Measurements from ENCODE around the gene ACKR2.

ACKR2 gene

DNA sequence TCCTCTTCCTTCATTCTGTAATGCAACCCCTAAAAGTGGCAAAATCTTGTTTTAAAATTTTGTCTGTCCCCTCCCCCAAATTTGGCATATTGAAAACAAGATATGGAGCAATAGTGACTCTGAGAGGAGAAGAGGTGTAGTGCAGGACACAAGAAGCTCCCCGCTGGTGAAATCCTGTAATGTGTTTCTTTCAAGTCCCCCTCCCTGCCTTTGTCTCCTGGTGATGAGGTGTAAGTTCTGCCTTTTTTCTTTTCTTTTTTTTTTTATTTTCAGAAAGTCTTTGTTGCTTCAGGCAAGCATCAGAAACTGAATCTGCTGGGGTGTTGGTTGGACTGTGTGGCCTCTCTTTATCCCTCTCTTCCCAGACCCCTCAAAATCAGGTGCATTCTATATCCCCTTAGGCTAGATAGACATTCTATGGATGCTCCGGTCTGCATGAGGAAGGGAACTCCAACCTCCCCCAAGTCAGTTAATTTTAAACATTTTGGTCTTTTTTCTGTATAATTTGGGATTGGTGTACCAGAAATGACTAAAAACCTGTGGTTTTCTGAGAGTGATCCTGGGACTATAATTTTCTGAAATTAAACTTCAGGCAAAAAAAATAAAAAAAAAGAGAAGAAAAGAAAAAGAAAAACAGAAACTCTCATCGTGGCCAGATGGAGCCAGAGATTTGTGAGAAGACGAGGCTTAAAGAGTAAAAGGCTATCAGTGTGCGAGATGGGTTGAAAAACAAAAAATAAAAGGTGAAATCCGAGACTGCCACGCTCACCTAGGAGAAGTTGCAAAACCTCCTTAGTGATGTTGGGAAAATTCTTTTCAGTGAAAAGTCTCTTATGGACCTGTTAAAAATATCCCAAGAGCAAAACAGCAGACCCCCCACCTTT, 21.4 kb downstream of the ACKR2 start:
- no peak for DNase-seq

DNA sequence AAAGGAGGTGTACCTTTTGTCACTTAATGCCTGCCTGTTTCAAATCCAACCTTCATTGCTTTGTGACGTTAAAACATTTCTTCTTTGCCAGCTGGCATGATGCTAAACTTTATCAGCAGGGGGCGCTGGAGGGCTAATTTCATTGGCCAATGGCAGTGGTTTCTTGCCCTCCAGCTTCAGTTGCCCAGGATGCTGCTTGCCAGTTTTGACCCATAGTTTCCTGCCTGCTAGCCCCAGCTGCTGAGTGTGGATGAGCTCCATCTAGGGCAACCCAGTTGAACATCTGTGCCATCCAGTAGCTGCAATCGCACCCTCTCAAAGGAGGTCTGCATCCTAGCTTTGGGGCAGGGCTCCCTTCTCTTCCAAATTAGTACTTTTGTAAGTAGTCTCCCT, 22.1 kb downstream of the ACKR2 start:
- DNase-seq: no peak

DNA sequence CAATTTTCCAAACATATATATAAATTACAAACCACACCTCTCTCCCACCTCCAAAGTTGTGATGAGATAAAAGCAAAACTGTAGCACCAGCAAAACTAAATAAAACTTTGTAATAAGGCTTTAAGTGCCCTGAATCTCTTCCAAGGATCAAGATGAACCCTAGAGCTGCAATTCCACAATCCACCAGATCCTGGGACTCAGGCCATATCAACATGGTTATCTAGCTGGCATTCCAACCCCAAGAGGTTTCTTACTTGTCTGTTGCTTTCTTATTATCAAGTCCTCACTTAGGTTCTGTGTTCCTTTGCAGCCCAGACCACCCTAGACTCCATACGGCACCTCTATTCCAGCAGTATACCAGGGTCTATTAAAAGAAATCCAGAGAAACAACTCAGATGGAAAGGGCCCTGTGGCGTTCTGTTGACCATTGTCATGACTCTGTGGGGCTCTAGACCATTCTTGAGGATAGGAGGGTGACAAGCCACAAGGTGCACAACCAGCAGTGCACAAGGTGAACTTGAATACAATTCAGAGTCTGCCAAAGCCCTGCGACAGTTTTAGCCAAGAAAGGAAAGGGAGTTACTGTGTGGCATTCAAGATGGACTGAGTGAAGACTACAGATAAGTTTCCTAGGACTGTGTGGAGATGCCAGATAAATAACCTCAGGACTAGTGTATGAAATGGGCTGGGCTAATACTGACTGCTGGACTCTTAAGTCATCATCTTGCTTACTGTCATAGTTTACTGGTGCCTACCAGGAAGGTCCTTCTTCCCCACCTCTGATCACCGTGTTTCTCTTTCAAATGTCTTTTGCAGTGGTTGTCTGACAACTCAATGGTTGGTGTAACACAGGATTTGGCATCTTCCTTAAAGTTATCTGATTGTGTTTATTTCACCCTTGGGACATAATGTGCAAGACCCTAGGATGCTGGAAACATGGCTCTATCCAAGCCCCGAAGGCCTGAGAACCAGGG, 27.2 kb downstream of the ACKR2 start:
- DNase-seq: no peak

DNA sequence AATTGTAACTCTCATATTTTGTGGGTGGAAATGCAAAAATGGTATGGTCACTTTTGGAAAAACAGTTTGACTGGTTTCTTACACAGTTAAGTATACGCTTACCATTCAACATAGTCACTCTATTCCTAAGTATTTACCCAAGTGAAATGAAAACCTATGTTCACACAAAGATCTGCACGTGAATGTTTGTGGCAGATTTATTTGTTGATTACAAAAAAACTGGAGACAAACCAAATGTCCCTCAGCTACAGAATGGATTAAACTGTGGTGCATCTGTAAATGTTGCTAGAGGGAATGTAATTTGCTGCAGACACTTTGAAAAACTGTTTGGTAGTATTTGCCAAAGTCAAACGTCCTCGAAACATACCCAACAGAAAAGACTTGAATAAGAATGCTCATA, 29.3 kb downstream of the ACKR2 start:
- no peak for DNase-seq

- DNase-seq: no peak
Measured at GRCh38 chr3:42839616-42840015, 30.4 kb downstream of the ACKR2 start.

DNA sequence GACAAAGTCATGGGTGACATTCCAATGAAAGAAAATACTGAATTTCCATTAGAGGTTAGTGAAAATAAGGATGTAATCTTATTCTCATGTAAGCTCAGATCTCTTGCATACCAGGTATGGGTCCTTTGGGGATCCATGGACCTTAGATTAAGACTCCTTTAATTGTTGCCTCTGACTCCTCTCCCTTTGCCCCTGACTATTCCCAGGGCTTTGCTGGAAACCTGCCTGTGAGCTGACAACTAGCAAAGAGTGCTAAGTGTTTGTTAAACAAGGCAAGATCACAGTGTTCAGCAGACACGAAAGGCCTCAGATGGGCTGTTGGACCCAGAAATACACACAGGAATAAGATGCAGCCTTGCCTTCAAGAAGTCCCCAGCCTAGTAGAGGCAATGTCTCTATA, 32.1 kb downstream of the ACKR2 start:
- no peak for DNase-seq

GRCh38 chr3:42843713-42844411, 34.6 kb downstream of the ACKR2 start:
- no peak for DNase-seq

DNA sequence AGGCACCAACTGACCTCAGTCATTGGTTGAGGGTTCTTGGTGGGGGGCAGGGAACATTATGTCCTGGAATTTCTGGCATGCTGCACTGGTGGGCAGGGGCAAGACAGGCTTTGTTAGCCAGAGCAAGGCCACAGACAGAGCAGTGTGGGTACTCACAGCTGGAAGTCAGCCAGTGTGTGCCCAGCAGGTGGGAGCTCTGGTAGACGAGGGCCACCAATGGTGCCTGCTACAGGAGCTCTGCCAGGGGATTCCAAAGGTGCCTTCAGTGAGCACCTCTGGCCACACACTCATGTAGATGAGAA, 35.1 kb downstream of the ACKR2 start:
- DNase-seq: no peak

- no peak for DNase-seq
Measured at GRCh38 chr3:42844815-42845214, 35.6 kb downstream of the ACKR2 start.

- no peak for DNase-seq
Measured at GRCh38 chr3:42846685-42847522, 37.7 kb downstream of the ACKR2 start.

GRCh38 chr3:42847731-42848130, 38.5 kb downstream of the ACKR2 start:
- no peak for DNase-seq

- no peak for DNase-seq
Measured at GRCh38 chr3:42849017-42849416, 39.8 kb downstream of the ACKR2 start.

- DNase-seq: no peak
Measured at GRCh38 chr3:42850263-42850662, 41.0 kb downstream of the ACKR2 start.

GRCh38 chr3:42851228-42851834, 42.1 kb downstream of the ACKR2 start:
- no peak for DNase-seq

GRCh38 chr3:42852441-42852840, 43.2 kb downstream of the ACKR2 start:
- DNase-seq: no peak

- no peak for DNase-seq
Measured at GRCh38 chr3:42853056-42853455, 43.8 kb downstream of the ACKR2 start.

- no peak for DNase-seq
Measured at GRCh38 chr3:42853739-42854302, 44.6 kb downstream of the ACKR2 start.

DNA sequence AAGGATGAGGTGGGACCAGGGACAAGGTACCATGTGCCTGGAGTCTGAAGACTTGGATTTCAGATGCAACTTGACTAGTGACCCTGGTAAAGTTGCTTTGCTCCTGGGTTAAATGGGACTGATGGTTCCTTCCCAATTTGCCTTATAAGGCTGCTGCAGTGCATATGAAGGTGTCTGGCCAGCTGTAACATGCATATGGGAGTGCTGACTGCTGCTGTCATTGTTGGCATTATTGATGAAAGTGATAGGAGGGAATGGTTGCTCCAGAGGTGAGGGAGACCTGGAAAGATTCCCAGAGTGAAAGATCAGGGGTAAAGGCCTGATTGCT, 45.9 kb downstream of the ACKR2 start:
- DNase-seq: no peak

DNA sequence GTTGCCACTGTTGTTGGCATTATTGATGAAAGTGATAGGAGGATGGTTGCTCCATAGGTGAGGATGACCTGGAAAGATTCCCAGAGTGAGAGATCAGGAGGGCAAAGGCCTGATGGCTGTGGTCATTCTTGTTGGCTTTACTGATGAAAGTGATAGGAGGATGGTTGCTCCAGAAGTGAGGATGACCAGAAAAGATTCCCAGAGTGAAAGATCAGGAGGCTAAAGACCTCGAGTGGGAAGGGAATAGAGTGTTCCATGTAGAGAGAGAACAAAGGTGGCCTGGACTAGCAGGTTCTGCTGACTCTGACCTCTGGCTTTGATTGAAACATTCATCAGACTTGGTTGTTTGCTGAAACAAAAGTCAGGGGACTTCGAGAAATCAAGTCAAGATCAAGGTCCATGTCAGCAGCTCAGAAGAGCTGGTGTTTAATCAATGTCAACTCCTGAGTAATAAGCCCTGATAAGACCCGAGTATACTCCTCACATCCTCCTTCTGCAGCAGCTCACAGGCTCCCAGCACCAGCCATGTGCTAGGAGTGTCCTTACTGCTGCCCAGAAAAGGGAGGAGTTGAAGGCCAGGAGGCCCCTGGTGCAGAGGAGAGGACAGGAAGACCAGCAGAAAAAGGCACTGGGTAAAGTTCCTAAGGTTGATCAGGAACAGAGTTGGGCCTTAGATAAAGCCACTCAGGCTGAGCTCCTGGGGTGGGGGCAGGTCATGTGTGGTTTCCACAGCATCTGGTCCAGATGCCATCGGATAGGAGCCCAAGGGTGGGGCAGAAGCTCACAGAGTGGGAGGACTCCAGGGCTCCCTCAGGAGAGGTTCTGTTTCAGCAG, 46.5 kb downstream of the ACKR2 start:
- no peak for DNase-seq

GRCh38 chr3:42856544-42856943, 47.3 kb downstream of the ACKR2 start:
- DNase-seq: no peak
